NCI-H2081 (cell line): ENCODE measurements around the gene ZBTB22.
A peak's percentile ranks its signal among the peaks of the same experiment; 100 is the strongest.

Experiments used
- DNase-seq, 2 experiments: peaks; one replicate each; lab custom pipeline; 2025; lab: John Stamatoyannopoulos, UW

ZBTB22 gene

GRCh38 chr6:33330736-33331135, 13.2 kb upstream of the ZBTB22 start:
- no peak for DNase-seq

- DNase-seq, result no peak
These were observed 11.5 kb upstream of the ZBTB22 start for GRCh38 chr6:33329058-33329457.

- peak in 1 of 2 experiments; percentile 21 for DNase-seq
These were observed 6.6 kb upstream of the ZBTB22 start for GRCh38 chr6:33324125-33324524.

- DNase-seq, result peak in 1 of 2 experiments; percentile 79
These were observed 6.0 kb upstream of the ZBTB22 start for GRCh38 chr6:33323623-33323948.

- no peak for DNase-seq
These were observed 3.7 kb upstream of the ZBTB22 start for GRCh38 chr6:33321227-33321626.

DNA sequence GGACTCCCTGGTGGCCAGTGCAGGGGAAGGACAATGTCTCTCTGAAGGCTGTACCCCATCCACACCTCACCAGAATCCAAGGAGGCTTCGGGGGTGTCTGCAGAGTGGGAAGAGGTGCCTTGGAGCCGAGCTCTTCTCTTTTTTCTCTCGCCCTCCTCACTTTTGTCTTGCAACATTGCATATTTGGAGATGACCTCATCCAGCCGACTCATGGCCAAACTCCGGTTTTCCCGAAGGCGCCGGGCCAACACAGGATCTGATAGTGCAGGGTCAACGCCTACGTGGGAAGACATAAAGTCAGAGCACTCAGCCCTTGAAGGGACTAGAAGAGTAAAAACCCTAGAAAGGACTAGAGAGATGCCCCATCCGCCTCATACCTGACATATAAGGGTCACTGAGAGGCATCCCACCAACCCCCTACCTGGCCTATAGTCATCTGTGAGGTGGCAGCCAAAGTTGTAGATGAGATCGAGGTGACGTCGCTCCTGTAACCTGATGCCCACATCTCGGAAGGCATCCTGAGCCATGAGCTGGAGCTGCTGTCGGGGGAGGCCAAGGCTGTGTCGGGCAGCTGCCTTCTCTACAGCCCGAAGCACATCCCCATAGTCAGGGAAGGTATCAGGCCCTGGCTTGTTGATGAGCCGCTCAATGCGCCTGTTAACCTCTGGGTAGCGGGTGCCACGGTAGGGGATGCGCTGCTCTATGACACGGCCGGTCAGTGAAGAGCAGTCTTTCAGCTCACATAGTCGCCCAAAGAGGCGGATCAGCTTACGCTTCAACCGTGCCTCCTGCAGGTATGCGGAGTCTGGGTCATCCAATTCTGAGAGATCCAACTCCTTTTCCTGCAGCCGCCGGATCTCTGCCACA, 3.0 kb upstream of the ZBTB22 start:
- no peak for DNase-seq

DNA sequence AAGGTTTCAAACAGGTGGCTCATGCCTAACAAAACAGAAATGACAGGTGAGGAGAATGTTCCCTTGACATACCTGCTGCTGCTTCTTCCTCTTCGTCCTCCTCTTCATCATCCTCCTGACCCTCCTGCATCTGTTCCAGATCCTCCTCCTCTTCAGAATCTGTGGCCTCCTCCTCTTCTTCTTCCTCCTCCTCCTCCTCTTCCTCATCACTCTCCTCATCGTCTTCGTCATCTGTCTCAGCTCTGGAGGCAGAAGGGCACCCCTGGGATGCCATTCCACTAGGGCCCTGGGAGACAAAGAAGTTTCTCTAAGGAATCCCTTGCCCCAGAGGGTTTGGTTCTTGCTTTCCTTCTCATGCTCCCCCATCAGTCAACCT, 2.4 kb upstream of the ZBTB22 start:
- no peak for DNase-seq

- no peak for DNase-seq
These were observed 1.0 kb upstream of the ZBTB22 start for GRCh38 chr6:33318426-33319073.

GRCh38 chr6:33317419-33317668, 200 bp downstream of the ZBTB22 start:
- DNase-seq, result no peak

DNA sequence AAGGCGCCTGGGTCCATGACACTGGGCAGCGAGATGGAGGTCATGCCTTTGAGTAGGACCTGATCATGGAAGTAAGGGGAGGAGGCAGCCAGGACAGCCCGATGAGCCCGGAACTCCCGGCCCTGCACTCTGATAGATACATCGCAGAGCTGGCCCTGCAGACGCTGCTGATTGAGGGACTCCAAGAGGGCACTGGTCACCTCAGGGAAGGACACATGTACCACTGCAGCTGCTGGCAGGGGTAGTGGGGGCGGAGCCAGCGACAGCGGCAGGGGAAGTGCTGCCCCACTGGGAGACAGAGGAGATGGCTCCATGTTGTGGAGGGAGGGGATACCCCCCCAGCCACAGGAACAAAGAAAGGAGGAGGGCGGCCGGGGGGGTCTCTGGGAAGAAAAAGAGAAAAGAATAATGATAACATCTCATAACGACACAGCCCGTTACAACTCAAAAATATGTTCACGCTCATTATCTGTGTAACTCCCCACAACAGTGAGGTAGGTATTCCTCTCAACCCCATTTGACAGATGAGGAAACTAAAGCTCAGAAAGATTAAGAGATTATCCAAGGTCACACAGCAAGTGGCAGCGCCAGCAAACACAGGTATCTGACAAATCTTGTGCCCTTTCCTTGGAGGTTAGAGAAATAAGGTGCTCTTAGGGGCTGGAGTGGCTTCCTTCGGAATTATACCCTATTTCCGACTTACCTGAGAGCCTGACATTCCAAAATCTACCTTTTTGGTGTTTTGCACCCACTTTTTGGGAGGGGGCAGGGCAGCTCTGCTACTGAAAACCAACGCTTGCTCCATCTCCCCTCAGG, 733 bp downstream of the ZBTB22 start:
- DNase-seq, result no peak

- no peak for DNase-seq
These were observed 1.5 kb downstream of the ZBTB22 start for GRCh38 chr6:33315793-33316602.

DNA sequence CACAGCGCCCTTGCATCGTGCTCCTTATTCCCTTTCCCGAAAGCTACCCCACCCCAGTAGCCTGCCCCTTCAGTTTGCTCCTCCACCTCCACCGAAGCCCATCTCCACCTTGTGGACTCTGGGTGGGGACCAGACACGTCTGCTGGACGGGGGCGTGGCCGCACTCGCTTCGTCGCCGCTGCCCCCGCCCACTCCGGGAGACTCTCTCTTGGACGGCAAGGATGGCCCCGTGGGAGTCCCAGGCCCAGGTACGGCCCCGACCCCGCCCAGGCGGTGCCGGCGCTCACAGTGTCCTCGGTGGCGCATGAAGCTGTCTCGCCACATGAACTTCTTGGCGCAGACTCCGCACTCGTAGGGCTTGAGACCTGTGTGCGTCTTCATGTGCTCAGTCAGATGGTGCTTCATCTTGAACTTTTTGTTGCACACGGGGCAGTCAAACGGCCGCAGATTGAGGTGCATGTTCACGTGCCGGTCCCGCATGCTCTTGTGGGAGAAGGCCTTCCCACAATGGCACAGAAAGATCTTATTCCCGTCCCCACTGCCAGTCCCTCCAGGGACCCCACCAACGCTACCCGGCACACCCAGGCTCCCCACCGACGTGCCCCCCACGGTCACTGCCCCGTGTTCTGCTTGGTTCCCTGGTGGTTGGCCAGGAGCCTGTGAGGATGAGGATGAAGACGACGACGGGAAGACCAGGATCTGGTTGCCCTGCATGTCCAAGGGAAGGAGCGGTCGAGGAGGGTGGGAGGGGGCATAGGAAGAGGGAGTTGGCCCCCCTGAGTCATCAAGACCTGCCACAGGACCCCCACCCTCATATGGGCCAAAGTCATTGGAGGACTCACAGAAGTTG, 2.4 kb downstream of the ZBTB22 start:
- DNase-seq, result no peak

- DNase-seq, result peak; percentile 10 to 28
These were observed 3.0 kb downstream of the ZBTB22 start for GRCh38 chr6:33314515-33314942.

GRCh38 chr6:33313709-33314514, 3.6 kb downstream of the ZBTB22 start, which contains the start of gene TAPBP:
TAPBP (minus strand) TSS chr6:33314078; CDS start chr6:33314041, 37 bp downstream.
- peak in 1 of 2 experiments; percentile 32 for DNase-seq

- DNase-seq, result peak; percentile 34 to 45
These were observed 4.3 kb downstream of the ZBTB22 start for GRCh38 chr6:33313105-33313708.

GRCh38 chr6:33312361-33313104, 5.0 kb downstream of the ZBTB22 start:
- DNase-seq, result peak; percentile 82 to 83

DNA sequence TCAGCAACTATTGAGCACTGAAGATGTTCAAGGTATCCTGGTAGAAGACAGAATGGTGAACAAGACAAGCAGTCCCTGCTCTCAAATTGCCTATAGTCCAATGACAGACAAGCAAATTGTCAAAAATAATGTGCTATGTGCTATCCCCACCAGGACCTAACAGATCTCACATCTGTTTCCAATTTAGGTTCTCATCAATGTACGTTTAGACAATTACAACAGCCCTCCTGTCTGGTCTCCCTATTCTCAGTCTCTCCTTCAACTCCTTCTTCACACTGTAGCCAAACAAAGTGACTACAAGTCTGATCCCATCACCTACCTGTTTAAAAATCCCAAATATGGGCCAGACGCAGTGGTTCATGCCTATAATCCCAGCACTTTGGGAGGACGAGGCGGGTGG, 11.2 kb downstream of the ZBTB22 start:
- DNase-seq, result no peak

- DNase-seq, result no peak
These were observed 12.5 kb downstream of the ZBTB22 start for GRCh38 chr6:33305052-33305451.

- DNase-seq, result no peak
These were observed 13.3 kb downstream of the ZBTB22 start for GRCh38 chr6:33304216-33304615.
